Measurements from ENCODE around the gene D2HGDH.
"Not testable (repeated sequence)": the region's sequence is repeated elsewhere in the genome, so short reads cannot be mapped to it uniquely, and the experiment has no call there.

D2HGDH gene

DNA sequence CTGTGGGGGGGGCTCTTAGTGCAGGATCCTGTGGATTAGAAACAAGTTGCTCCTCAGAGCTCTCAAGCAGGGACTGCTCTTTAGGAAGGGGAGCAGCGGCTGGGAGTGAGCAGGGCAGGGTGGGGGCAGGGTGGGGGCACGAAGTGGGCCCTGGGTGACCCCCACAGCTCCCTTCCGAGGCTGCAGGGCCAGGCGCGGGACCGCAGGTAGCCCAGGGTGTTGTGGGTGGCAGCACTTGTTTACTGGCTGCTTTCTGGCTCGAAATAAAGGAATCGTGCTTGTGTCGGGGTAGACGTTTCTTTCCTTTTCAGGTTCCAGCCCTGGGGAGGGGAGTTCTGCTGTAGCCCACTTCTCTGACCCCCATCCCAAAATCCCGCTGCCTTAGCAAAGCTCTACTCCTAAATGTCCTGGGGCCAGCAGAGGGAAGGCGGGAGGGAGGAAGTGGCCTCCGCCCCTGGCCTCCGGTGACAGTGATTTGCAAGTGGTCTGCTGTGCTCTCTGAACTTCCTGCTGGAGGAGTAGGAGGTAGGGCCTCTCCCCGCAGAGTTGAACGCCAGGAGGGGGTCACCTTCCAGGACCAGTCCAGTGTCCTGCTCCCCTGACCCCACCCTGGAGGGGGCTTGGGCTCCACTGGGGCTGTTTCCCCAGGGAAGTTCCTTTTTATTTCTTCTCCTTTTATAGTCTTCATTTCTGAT is 82.8 kb downstream of the D2HGDH start:
- peaks cover 3% of the 10 kb centered on the region for H3K79me1 ChIP-seq (ENCODE audit: low read depth, low read length)
- H3K23ac ChIP-seq (ENCODE audit: low read depth, low read length, poor library complexity) = no peak overlapping the region
- no peak overlapping the region for H2BK15ac ChIP-seq (ENCODE audit: low read length)
- no peak overlapping the region for H2BK120ac ChIP-seq (ENCODE audit: low read depth, low read length)
- no peak overlapping the region for H3K4ac ChIP-seq (ENCODE audit: low read length)
- peak overlapping the region; percentile 74 for H3K18ac ChIP-seq (ENCODE audit: low read length)
- peak overlapping the region; percentile 94 for H2AK5ac ChIP-seq (ENCODE audit: low read depth, low read length)
- H2BK12ac ChIP-seq (ENCODE audit: low read length) = peak overlapping the region; percentile 58
- no CpG with 5 or more reads among the region's 16 CpGs for WGBS, 2 donors (ENCODE audit: extremely low coverage in 2 of 2, insufficient read length in 2 of 2, insufficient replicate concordance in 1 of 2)
- H2AFZ ChIP-seq (ENCODE audit: low read length) = peak overlapping the region; percentile 40
- no peak overlapping the region for H3K9ac ChIP-seq (ENCODE audit: low read depth, low read length, poor library complexity)
- no peak for DNase-seq (ENCODE audit: low spot score)
- no peak overlapping the region for H4K91ac ChIP-seq (ENCODE audit: low read depth, low read length, poor library complexity)
- peaks cover 0 to 2% of the 10 kb centered on the region in 2 donors for H3K4me1 ChIP-seq (ENCODE audit: control insufficient read depth in 2 of 2, insufficient read depth in 1 of 2, low read depth in 1 of 2, low read length in 2 of 2)
- H2BK5ac ChIP-seq (ENCODE audit: low read length) = peak overlapping the region; percentile 75
- no peak overlapping the region for H3K4me3 ChIP-seq (ENCODE audit: low read length in 2 of 2)
- H3K9me3 ChIP-seq (replicated peaks in 1 of 2; ENCODE audit: control insufficient read depth in 2 of 2, insufficient read depth in 1 of 2, low read depth in 1 of 2, low read length in 2 of 2) = no peaks in the 10 kb centered on the region
- H3K4me2 ChIP-seq (ENCODE audit: insufficient read depth, low read length, poor library complexity, severe bottlenecking) = no peak overlapping the region
- H3K14ac ChIP-seq (ENCODE audit: low read length) = peak overlapping the region; percentile 56
- no peak overlapping the region for H3K27ac ChIP-seq (replicated peaks; ENCODE audit: low read length)
- peaks cover 0 to 6% (median 0%) of the 10 kb centered on the region in 3 experiments for H3K27me3 ChIP-seq (ENCODE audit: control insufficient read depth in 3 of 3, insufficient read depth in 3 of 3, low read depth in 1 of 3, low read length in 3 of 3)
- H3K36me3 ChIP-seq (replicated peaks in 1 of 2; ENCODE audit: control insufficient read depth in 2 of 2, insufficient read depth in 2 of 2, low read length in 2 of 2) = no peaks in the 10 kb centered on the region
- H4K8ac ChIP-seq (ENCODE audit: low read depth, low read length) = no peak overlapping the region

DNA sequence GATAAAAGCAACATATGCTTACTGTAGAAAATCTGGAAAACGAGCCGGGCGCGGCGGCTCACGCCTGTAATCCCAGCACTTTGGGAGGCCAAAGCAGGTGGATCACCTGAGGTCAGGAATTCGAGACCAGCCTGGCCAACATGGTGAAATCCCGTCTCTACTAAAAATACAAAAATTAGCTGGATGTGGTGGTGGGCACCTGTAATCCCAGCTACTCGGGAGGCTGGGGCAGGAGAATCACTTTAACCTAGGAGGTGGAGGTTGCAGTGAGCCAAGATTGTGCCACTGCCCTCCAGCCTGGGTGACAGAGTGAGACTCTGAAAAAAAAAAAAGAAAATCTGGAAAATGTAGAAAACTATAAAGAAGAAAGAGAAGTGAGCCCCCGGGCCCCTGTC is 83.4 kb downstream of the D2HGDH start:
- H2BK12ac ChIP-seq (ENCODE audit: low read length); H2BK120ac ChIP-seq (ENCODE audit: low read depth, low read length); H3K4me3 ChIP-seq (ENCODE audit: low read length in 2 of 2); H3K9me3 ChIP-seq (replicated peaks in 1 of 2; ENCODE audit: control insufficient read depth in 2 of 2, insufficient read depth in 1 of 2, low read depth in 1 of 2, low read length in 2 of 2); H3K27ac ChIP-seq (replicated peaks; ENCODE audit: low read length); H3K4me2 ChIP-seq (ENCODE audit: insufficient read depth, low read length, poor library complexity, severe bottlenecking); H2AK5ac ChIP-seq (ENCODE audit: low read depth, low read length); H3K27me3 ChIP-seq (ENCODE audit: control insufficient read depth in 3 of 3, insufficient read depth in 3 of 3, low read depth in 1 of 3, low read length in 3 of 3); H3K4me1 ChIP-seq (ENCODE audit: control insufficient read depth in 2 of 2, insufficient read depth in 1 of 2, low read depth in 1 of 2, low read length in 2 of 2); H3K79me1 ChIP-seq (ENCODE audit: low read depth, low read length); H3K4ac ChIP-seq (ENCODE audit: low read length); H3K14ac ChIP-seq (ENCODE audit: low read length); H3K9ac ChIP-seq (ENCODE audit: low read depth, low read length, poor library complexity); H4K91ac ChIP-seq (ENCODE audit: low read depth, low read length, poor library complexity); H2AFZ ChIP-seq (ENCODE audit: low read length); H2BK15ac ChIP-seq (ENCODE audit: low read length); H4K8ac ChIP-seq (ENCODE audit: low read depth, low read length); H3K23ac ChIP-seq (ENCODE audit: low read depth, low read length, poor library complexity); H3K18ac ChIP-seq (ENCODE audit: low read length); DNase-seq (ENCODE audit: low spot score); H3K36me3 ChIP-seq (replicated peaks in 1 of 2; ENCODE audit: control insufficient read depth in 2 of 2, insufficient read depth in 2 of 2, low read length in 2 of 2): not testable (repeated sequence)
- WGBS, 2 donors (ENCODE audit: extremely low coverage in 2 of 2, insufficient read length in 2 of 2, insufficient replicate concordance in 1 of 2) = no CpG with 5 or more reads among the region's 10 CpGs
- H2BK5ac ChIP-seq (ENCODE audit: low read length) = peak overlapping the region; percentile 75

All from neuronal stem cell (in vitro differentiated cells).